AG04449 (cell line): ENCODE results near the gene CYP4V2.

Experiments used
- CTCF ChIA-PET: fragments of 350-600 bp; formaldehyde crosslinking; extraction: SDS; loops from one replicate; lab custom pipeline; 2021; ENCODE audit warnings: antibody characterized with exemption; lab: Yijun Ruan, JAX
- POLR2A ChIA-PET: fragments of 400-600, 350-600 bp; formaldehyde crosslinking; extraction: SDS; loops from one replicate; lab custom pipeline; 2020; ENCODE audit warnings: antibody characterized with exemption, inconsistent platforms; lab: Yijun Ruan, JAX
- DNase-seq: peaks from one replicate; pipeline ENCODE4 v3.0.0-alpha.2; 2010; ENCODE audit warnings: low read depth, low spot score
- H3K4me3 ChIP-seq: 2 replicates; pipeline ENCODE4 v1.5.1; 2011; ENCODE audit warnings: low read depth, mild to moderate bottlenecking, control low read depth, low read length
- TF ChIP-seq, protein P1 (sequence below): IDR thresholded peaks from one replicate; pipeline ENCODE4 v1.5.1; 2011; ENCODE audit warnings: mild to moderate bottlenecking, moderate library complexity, low read length, control low read depth, inconsistent platforms; ENCODE audit not compliant: insufficient read depth; ENCODE audit errors: missing control alignments

CYP4V2 gene

DNA sequence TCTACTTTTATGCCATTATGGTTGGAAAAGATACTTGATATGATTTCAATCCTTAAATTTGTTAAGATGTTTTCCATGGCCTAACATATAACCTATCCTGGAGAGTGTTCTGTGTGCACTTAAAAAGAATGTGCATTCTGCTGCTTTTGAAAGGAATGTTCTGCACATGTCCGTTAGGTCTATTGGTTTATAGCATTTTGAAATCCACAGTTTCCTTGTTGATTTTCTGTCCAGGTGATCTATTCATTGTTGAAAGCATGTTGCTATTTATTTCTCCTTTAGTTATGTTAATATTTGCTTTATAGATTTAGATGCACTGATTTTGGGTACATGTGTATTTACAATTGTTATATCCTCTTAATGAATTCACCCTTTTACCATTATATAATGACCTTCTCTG, 30.3 kb downstream of the CYP4V2 start:
- CTCF ChIA-PET: no interaction called here
- DNase-seq: no peak
- H3K4me3 ChIP-seq: no peak overlapping the region
- TF ChIP-seq, protein P1, sequence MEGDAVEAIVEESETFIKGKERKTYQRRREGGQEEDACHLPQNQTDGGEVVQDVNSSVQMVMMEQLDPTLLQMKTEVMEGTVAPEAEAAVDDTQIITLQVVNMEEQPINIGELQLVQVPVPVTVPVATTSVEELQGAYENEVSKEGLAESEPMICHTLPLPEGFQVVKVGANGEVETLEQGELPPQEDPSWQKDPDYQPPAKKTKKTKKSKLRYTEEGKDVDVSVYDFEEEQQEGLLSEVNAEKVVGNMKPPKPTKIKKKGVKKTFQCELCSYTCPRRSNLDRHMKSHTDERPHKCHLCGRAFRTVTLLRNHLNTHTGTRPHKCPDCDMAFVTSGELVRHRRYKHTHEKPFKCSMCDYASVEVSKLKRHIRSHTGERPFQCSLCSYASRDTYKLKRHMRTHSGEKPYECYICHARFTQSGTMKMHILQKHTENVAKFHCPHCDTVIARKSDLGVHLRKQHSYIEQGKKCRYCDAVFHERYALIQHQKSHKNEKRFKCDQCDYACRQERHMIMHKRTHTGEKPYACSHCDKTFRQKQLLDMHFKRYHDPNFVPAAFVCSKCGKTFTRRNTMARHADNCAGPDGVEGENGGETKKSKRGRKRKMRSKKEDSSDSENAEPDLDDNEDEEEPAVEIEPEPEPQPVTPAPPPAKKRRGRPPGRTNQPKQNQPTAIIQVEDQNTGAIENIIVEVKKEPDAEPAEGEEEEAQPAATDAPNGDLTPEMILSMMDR: no peak
- POLR2A ChIA-PET: no interaction called here

DNA sequence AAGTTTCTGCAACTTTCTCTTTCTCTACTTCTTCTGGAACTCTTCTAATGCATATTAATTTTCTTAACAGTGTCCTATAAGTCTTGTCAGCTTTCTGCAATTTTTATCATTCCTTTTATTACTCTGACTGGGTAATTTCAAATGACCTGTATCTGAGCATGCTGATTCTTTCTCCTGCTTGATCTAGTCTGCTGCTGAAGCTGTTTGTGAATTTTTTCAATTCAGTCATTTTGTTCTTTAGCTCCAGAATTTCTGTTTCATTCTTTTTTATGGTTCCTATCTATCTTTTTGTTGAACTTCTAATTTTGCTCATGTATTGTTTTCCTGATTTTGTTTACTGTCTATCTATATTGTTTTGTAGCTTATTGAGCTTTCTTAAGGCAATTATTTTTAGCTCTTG, 34.5 kb downstream of the CYP4V2 start:
- CTCF ChIA-PET: interaction anchor here (0.6 kb wide), 1 partner anchor 50 kb away, joined by 3 read pairs; no protein-coding TSS in a partner anchor
- POLR2A ChIA-PET: no interaction called here
- no peak for DNase-seq

DNA sequence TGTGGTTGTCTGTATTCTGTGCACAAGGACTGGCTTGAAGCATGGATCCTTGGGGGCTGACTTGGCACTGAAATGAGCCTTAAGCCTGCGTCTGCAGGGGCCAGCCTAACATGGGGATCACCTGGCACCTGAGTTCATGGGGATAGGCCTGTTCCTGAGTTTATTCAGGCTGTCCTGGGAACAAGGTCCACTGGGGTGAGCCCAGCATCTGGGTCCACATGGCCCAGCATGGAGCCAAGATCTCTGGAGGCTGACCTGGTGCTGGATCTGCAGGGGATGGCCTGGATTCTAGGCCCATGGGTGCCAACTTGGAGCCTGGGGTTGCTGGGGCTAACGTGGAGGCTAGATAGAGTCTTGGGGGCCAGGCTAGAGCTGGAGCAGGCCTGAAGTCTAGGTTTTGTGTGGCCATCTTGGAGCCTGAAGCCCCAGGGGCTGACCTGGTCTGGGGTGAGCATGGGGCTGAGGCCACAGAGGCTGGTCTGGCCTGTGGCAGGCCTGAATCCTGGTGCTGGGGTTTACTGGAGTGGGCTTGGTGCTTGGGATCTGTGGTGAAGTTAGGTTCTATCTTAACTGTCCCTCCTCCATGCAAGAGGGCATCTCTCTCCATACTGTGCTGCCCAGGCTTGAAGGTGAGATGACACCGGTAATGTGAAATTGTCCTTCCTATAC, 35.3 kb downstream of the CYP4V2 start:
- POLR2A ChIA-PET: no interaction called here

More for the DNA sequence above, 34.5 kb downstream of the CYP4V2 start:
- H3K4me3 ChIP-seq: no peak overlapping the region
- TF ChIP-seq, protein P1: no peak

DNA sequence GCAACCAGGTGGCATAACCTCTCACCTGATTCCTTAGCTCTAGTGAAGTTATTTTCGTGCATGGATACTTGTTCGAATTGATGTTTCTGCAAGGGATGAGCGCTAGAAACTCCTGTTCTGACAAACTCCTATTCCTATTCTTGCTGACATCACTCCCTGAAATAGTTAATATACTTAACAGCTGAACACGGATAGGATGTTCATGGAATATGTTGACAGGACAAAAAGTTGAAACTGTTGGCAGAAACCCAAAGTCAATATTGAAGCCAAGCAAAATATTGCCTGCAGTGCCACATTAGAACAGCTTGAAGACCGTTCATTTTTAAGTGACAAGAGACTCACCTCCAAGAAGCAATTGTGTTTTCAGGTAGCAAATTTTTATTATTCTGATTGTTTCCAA, 35.9 kb downstream of the CYP4V2 start, which contains the start of gene KLKB1:
TSS of gene KLKB1 (plus strand) at position 287 of the 400 bp plus-strand sequence. CDS start 689 bp downstream, outside the sequence.
- TF ChIP-seq, protein P1: no peak
- no peak within 1 kb of the TSS for H3K4me3 ChIP-seq
- ChIA-PET POLR2A (no interaction called here), CTCF (no interaction called here)
- no peak for DNase-seq

More for the DNA sequence above, 35.3 kb downstream of the CYP4V2 start:
- CTCF ChIA-PET: no interaction called here
- DNase-seq: no peak
- no peak overlapping the region for H3K4me3 ChIP-seq
- TF ChIP-seq, protein P1: no peak

DNA sequence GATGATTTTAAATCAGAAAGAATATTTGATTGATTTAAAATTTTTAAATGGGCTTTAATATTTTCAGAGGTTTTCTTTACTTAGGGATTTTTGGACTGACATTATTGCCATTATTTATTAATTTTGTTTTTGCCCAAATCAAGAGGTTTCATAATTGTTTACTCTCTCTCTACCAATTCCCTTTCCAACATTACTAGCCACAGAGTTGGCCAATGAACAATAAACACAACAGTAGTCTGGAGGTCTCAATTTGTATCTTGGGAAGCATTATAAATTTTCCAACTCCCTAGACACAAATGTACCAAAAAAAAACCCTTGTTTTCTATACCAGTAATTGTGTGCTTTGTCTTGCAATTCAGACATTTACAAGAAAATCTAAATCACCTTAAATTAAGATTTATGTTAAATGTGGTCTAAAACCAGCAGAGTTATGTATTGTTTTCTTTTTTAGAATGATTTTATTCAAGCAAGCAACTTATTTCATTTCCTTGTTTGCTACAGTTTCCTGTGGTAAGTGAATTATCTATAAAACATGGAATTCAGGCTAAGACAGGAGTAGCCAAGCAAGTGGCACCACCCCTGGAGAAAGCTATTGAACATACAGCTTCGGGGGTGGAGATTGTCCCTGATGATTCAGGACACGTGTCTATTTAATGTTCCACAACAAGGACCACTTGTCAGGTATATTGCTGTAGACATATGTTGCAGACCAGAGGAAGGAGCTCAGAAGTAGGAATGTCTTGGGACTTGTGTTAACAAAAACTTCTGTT, 36.6 kb downstream of the CYP4V2 start:
- TF ChIP-seq, protein P1: no peak
- no peak overlapping the region for H3K4me3 ChIP-seq
- CTCF ChIA-PET: no interaction called here
- POLR2A ChIA-PET: no interaction called here
- no peak for DNase-seq

DNA sequence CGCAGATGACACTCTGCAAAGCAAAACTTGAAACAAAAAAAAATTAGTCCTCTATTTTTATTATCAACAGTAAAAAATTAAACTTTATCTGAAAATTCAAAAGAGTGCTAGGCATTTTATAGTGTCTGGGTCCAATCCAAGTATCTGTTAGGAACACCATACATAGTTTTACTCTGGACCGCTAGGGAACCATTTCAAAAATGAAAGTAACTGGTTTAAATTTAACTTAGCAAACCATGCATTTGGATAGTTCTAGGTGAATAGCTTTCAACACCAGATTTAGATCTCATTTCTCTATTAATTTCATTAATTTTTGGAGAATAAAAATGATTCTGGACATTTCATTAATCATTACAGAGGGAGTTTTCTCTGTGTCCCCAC, 37.1 kb downstream of the CYP4V2 start:
- no peak overlapping the region for H3K4me3 ChIP-seq
- DNase-seq: no peak

More for the DNA sequence above, 37.1 kb downstream of the CYP4V2 start:
- ChIA-PET POLR2A (no interaction called here), CTCF (no interaction called here)
- TF ChIP-seq, protein P1: no peak
